Globus pallidus (tissue), 1 donor: ENCODE results near the gene PRRG2.
"Not testable (repeated sequence)": the region's sequence is repeated elsewhere in the genome, so short reads cannot be mapped to it uniquely, and the experiment has no call there.

Experiments
- DNase-seq: peaks from one replicate; pipeline ENCODE4 v3.0.0-alpha.2; 2015; ENCODE audit warnings: low spot score

Gene PRRG2

DNA sequence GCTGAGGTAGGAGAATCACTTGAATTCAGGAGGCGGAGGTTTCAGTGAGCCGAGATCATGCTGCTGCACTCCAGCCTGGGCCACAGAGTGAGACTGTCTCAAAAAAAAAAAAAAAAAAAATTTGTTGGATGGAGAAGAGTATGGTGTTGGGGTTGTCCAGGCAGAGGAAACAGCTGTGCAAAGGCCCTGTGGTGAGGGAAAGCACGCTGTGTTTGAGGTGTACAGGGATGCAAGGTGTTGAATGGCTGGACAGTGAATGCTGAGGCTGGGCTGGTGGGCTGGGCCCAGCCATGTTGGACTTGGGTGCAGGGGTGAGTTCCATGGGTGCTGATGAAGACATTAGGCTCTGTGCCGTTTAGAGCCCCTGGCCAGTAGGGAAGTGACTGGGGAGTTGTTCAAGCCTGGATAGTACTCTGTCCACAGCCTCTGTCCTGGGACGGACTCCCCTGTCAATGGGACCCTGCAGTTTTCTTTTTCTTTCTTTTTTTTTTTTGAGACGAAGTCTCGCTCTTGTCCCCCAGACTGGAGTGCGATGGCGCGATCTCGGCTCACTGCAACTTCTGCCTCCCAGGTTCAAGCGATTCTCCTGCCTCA is 28.5 kb downstream of the PRRG2 start:
- no peak for DNase-seq

DNA sequence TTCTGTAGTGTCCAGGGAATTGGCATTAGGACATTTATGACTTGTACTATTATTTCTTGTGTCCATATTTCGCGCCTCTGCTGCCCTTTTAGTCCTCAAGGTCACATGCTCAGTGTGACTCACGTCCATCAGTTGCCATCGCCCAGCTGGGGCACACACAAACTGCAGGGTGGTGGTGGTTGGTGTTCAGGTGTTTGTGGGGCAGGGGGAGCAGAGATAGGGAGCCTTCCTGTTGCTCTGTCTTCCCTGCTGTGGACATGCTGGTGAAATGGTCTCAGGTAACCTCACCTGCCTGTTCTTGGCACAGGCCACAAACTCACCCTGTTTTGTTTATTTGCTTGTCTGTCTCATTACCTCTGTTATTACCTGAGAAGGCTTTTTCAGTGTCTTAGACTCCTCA is 32.3 kb downstream of the PRRG2 start:
- DNase-seq = no peak

DNA sequence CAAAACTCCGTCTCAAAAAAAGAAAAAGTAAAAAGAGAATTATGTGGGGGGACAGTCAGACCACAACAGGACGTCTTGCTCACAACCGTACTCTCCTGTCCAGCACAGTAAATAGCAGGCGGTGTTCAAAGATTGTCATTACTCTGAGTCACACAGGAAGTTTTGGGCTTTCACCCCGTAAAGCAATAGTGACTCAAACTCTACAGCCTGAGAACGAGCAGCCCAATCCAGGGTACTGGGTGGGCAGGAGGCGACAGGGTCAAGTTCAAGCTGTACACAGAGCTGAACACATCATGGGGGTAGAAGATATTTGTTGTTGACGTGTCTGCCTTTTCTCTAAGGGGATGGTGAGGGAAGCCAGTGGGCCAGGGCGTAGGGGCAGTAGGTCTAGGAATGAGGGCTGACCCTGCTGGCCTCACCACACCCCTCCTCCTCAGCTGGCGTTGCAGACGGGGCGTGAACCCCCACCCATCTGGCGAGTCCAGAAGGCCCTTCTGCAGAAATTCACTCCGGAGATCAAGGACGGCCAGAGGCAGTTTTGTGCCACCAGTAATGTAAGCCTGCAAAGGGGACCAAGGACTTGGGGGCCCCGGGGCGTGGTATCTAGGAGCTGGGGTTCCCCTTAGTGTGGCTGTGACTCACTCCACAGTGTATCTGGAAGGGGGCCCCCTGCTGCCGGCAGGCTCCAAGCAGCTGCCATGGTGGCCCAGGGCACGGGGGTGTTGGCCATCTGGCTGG is 33.1 kb downstream of the PRRG2 start:
- DNase-seq = no peak

DNA sequence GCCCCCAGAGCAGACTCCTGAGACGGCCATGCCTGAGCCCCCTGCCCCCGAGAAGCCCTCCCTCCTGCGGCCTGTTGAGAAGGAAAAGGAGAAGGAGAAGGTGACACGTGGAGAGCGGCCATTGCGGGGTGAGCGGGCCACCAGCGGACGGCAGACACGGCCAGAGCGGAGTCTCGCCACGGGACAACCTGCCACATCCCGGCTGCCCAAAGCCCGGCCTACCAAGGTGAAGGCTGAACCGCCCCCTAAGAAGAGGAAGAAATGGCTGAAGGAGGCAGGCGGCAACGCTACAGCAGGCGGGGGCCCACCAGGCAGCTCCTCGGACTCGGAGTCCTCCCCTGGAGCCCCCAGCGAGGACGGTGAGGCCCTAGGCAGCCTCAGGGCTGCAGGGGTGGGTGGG is 34.7 kb downstream of the PRRG2 start:
- no peak for DNase-seq

DNA sequence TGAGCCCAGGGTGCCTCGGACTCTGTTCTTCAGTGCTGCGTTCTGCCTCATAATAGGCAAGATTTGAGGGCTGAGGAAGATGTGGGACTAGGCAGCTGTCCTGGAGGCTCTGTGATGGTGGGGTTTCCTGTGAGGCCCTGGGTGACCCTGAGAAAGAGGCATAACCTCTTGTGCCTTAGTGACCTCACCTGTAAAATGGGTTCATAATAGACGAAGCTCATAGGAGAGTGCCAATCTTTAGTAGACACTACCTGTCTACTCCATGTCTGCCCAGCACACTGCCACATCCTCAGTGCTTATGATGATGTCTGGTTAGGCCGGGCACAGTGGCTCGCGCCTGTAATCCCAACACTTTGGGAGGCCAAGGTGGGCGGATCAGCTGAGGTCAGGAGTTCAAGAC is 35.4 kb downstream of the PRRG2 start:
- no peak for DNase-seq

DNA sequence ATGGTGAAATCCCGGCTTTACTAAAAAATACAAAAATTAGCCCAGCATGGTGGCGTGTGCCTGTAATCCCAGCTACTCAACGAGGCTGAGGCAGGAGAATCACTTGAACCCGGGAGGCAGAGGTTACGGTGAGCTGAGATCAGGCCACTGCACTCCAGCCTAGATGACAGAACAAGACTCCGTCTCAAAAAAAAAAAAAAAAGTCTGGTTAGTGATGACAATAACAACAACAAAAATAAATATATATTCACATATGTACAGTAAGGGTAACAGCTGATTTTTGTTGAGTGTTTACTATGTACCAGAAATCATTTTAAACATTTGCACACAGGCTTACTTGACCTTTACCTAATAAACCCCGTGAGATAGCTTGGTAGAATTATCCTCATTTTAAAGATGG is 35.8 kb downstream of the PRRG2 start:
- DNase-seq = no peak

DNA sequence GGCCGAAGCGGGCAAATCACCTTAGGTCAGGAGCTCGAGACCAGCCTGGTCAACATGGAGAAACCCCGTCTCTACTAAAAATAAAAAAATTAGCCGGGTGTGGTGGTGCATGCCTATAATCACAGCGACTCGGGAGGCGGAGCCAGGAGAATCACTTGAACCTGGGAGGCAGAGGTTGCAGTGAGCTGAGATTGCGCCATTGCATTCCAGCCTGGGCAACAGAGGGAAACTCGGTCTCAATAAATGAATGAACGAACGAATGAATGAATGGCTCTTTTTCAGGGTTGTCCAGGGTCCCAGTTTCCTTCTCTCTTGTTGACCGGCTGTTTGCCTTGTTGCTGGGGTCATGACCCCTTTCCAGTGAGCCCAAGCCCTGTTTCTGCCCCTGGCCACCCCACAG is 36.7 kb downstream of the PRRG2 start:
- DNase-seq = not testable (repeated sequence)

DNA sequence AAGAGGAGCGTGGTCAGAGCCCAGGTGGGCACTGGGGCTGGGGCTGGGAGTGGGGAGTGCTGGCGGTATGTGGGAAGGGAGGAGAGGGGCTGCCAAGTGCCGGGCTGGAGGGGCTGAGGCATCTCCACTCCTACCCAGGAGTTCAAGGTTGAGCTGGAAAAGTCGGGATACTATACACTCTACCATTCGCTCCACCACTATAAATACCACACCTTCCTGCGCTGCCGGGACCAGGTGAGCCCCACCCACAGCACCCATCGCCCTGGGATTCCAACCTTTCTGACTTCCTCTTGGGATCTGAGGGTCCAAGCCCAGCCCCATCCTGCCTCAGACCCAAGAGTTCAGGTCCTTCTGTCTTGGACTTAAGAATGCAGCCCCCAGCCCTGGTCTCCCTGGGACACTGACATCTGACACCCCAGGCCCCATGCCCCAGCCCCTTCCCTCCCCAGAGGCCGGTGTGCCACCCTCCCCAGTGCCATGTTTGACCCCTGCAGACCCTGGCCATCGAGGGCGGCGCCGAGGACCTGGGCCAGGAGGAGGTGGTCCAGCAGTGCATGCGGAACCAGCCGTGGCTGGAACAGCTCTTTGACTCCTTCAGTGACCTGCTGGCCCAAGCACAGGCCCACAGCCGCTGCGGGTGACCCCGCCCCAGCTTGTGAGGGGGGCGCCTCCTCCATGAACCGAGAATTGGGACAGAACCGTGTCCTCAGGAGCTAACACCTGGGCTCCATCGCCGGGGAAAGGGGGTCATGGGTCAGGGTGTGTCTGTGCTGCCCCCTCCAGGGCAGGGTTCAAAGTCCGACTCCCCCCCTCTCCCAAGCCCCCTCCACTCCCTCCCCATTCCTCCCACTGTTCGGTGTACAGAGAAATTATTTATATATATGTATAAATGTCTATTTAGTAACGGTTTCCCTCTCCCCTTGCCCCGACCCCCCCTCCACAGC is 44.1 kb downstream of the PRRG2 start:
- DNase-seq = no peak

DNA sequence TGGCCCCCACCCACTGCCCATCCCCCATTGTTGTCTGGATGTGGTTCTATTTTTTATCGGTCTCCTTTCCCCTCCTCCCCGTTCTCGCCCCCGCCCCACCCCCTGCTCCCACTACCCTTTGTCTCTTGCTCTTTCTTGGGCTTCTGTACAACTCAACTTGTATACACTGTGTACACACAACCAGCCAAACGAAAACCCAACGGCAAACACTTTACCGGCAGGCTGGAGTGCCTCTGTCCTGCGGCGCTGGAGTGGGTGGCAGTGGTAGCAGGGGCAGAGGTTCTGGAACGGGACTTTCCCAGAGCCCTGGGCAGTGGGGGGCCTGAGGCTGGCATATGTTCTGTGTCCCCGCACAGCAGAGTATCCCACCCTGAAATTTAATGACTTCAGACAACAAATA is 45.1 kb downstream of the PRRG2 start:
- DNase-seq = no peak

DNA sequence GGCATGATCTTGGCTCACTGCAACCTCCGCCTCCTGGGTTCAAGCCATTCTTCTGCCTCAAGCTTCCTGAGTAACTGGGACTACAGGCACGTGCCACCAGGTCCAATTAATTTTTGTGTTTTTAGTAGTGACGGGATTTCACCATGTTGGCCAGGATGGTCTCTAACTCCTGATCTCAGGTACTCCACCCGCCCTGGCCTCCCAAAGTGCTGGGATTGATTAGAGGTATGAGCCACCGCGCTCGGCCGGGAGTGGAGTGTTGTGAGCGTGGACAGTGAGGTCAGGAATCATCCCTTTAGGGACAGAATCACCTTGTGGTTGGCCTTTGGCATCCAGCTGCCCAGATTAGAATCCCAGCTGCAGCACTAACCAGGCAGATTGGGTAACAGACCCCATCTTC is 48.5 kb downstream of the PRRG2 start:
- no peak for DNase-seq

DNA sequence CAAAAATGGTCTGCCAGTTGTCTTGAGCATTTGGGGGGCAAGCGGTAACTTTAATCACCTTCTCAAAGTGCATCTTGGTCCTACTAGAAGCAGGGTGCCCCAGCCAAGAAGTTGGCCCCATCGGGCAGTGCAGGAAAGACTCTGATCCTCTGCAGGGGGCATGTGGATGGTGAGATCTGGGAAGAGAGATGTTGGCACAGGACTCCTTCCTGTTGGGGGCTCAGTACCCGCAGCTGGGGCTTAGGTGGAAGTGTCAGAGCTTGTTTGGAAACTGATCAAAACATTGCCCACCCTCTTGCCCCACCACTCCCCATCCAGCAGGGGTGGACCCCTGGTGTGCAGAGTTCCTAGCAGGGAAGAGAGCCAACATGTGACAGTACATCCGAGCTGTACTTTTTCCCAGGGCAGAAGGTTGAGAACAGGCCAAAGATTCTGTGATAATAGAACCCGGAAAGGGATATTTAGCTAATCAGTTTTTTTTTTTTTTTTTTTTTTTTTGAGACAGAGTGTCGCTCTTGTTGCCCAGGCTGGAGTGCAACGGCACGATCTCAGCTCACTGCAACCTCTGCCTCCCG is 50.0 kb downstream of the PRRG2 start:
- no peak for DNase-seq

DNA sequence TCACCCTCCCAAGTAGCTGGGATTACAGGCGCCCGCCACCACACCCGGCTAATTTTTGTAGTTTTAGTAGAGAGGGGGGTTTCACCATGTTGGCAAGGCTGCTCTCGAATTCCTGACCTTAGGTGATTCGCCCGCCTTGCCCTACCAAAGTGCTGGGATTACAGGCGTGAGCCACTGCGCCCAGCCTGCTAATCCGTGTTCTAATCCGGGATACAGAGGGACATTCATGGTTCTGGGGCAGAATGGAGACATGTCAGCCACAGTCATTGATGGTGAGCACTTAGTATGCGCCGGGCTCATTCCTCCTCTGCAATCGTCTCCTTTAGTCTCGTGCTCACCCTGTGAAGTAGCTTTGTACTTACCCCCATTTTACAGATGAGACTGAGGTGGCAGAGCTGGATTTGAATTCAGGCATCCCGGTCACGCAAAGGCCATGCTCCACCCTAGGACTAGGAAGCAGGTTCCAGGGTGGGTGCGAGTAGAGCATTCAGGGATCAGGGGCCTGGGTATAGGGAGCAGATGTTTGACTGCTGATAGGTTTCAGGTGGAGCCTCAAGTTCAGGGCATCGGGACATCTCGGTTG is 50.6 kb downstream of the PRRG2 start:
- DNase-seq = no peak

DNA sequence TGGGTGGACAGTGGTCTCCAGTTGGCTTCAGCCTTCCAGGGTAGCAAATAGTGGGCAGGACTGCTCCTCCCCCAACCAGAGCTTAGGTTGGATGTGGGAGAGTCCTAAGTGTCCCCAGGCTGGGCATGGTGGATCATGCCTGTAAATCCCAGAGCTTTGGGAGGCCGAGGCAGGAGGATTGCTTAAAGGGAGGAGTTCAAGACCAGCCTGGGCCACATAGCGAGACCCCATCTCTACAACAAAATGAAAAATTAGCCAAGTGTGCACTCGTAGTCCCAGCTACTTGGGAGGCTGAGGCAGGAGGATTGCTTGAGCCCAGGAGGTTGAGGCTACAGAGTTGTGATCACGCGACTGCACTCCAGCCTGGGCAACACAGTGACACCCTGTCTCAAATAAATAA is 51.5 kb downstream of the PRRG2 start:
- DNase-seq = no peak

DNA sequence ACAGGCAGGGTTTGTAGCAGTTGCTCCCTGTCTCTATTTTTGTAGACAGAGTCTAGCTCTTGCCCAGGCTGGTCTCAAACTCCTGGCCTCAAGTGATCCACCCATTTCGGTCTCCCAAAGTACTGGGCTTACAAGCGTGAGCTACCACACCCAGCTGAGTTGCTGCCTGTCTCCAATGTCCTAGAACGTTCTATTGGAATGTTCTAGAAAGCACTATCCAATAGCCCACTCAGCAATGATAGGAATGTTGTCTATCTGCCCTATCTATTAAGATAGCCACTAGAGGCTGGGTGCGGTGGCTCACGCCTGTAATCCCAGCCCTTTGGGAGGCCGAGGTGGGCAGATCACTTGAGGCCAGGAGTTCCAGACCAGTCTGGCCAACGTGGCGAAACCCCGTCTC is 52.2 kb downstream of the PRRG2 start:
- not testable (repeated sequence) for DNase-seq

DNA sequence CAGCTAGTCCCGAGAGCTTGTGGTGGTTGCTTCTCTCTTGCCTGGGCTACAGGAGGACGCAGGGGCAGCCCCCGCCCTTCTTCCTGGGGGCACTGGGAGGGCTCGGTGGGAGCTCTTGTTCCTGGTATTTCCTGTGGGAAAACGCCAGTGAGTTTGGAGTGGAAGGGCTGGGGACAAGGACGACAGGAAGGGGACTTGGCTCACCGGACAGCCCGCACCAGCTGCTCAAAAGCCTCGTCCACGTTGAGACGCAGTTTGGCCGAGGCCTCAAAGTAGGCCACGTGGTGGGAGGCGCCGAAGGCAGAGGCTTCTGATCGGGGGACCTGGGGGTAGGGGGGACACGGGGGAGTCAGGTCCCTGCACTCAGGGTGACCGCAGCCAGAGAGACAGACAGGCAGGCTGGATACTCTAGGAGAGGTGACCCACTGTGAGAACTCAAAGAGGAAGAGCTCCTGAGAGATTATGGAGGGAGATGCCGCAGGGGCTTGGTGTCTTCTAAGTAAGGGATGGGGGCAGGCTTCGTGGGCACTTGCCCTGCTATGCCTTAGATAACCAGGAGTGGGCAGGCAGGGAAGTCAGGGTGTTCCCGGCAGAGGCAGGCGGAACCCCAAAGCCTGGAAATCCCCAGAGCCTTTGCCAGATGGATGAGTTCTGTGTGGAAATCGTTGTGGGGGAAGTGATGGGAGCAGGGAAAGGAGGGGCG is 54.6 kb downstream of the PRRG2 start:
- DNase-seq = no peak

DNA sequence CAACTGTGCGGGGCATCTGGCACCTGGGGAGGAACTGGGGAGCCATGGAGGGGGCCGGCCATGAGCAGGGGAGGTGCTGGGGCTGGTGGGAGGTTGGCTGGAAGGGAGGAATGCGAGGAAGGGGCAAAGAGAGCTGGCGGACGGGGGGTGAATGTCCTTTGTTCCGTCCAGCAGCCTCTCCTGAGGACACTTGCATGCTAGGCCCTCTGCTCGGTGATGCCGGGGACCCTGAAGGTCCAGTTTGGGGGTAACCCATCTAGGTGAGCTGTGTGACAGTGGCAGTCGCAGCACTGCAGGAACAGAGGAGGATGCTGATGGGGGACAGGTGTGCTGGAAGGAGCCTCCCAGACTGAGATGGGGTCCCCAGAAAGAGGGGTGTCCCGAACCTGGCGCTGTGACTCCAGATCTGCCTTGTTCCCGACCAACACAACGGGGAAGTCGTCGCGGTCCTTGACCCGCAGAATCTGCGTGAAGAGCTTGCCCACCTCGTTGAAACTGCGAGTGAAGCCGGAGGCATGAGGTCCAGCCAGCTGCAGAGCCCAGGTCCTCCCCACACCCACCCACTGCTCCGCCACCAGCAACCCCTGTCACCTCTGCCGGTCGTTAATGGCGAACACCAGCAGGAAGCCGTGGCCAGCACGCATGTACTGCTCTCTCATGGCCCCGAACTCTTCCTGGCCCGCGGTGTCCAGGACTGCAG is 55.3 kb downstream of the PRRG2 start:
- no peak for DNase-seq

DNA sequence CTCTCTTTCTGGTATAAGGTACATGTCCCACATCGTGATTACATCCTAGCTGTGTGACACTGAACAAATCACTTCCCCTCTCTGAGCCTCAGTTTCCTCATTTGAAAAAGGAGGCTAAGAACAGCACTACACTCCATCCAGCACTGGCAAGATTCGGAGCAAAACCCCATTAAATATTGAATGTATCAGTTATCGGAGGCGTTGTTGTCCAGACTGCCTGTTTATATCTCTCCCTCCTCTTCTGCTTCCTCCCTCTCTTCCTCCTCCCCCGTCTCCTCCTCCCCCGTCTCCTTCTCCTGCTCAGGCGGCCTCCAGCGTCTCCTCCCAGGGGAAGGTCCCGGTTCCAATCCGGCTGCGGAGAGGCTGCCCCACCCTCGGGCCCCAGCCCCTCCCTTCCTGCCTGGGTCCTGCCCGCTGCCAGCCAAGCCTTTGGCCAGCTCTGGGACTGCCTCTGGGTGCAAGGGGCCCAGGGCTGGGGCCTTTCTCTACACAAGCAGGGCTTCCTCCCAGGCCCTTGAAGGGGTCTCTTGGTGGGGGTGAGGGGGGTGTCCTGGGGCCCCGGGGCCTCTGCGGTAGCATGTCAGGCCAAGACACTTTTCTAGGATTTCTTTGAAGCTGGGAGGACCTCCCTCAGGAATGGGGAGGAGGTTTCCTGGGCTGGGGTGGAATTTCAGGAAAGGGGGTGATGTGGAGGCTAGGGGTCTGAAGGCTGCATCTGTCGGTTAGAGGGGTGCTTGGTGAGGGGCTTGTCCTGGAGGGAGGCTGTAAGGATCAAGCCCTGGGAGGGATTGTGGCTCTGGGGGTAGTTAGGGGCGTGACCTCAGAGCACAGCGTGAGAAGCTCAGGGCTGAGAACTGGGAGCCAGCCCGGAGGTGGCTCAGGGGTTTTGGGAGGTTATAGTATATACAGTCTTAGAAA is 57.0 kb downstream of the PRRG2 start:
- DNase-seq = no peak

DNA sequence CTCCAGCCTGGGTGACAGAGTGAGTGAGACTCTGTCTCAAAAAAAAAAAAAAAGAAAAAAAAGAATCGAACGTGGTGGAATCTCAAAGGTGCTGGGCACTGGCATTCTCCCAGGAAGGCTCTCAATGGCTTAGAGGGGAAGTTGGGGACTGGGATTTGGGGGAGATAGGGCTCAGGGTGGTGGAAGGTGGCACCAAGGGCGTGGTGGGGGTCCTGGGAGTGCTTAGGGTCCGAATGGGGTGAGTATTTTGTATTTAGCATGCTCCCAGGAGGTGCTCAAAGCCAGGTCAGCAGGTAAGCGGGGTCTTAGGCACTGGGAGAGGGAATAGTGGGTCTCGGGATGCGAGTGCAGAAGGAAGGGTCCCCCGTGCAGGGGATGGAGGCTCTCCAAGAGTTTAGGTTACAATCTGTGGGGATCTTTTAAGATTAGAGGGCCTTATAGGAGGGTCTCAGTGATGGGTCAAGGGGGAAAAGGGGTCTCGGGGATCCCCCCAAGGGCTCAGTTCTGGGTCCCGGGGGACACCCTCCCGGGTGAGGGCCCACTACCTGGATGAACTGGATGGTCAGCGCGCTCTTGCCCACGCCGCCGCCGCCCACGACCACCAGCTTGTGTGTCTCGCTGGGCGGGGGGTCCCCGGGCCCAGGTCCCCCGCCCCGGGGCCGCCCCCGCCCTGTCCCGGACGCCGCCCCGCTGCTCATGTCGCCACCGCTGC is 58.4 kb downstream of the PRRG2 start:
- DNase-seq = no peak
